Central memory CD8-positive, alpha-beta T cell (primary cell): ENCODE data around the gene C8B.

Source experiments
- ATAC-seq: fragments of 150-1000 bp; cut with Tn5 transposase; replicated peaks from 2 replicates; pipeline ENCODE4 v1.10.0; 2022; ENCODE audit warnings: mild to moderate bottlenecking, moderate FRiP score, moderate number of reproducible peaks; ENCODE audit not compliant: poor library complexity, severe bottlenecking; ENCODE audit errors: extremely low read depth
- DNase-seq, 2 donors: peaks; one replicate each; pipeline ENCODE4 v3.0.0; 2021; ENCODE audit warnings: low spot score in 2 of 2
- H3K27ac Mint-ChIP-seq: one replicate; pipeline ENCODE4 v1.8.0; 2022; ENCODE audit warnings: low read depth, mild to moderate bottlenecking, moderate library complexity, mixed read lengths
- H3K27me3 Mint-ChIP-seq: one replicate; pipeline ENCODE4 v1.8.0; 2022; ENCODE audit warnings: mixed read lengths
- H3K36me3 Mint-ChIP-seq: one replicate; pipeline ENCODE4 v1.8.0; 2022; ENCODE audit warnings: mild to moderate bottlenecking, moderate library complexity, mixed read lengths; ENCODE audit not compliant: insufficient read depth
- H3K4me1 Mint-ChIP-seq: one replicate; pipeline ENCODE4 v1.8.0; 2022; ENCODE audit warnings: mixed read lengths
- H3K4me3 Mint-ChIP-seq: one replicate; pipeline ENCODE4 v1.8.0; 2022; ENCODE audit warnings: mild to moderate bottlenecking, moderate library complexity, mixed read lengths
- H3K9me3 Mint-ChIP-seq: one replicate; pipeline ENCODE4 v1.8.0; 2022; ENCODE audit warnings: mixed read lengths

C8B gene

DNA sequence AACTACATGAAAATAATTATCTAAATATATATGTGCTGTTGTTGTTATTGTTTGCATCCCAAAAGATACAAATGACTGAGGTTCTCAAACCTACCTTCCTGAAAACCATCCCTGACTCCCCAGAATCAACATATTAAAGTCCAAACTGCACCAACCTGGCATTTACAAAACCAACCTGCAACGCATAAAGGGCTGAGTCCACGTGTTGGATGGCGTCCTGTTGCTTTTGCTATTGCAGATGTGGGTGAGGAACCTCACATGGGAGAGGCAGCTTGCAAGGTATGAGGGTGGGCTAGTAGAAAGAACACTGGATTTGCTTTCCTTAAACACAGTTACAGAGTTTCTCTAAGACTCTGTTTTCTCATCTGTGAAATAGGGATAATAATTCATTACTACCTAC, 1.5 kb upstream of the C8B start:
- Mint-ChIP-seq H3K4me3 (no peak overlapping the region), H3K36me3 (no peaks in the 10 kb centered on the region), H3K27ac (no peak overlapping the region), H3K9me3 (no peaks in the 10 kb centered on the region), H3K27me3 (no peaks in the 10 kb centered on the region), H3K4me1 (no peaks in the 10 kb centered on the region)
- DNase-seq: no peak
- ATAC-seq: no peak

DNA sequence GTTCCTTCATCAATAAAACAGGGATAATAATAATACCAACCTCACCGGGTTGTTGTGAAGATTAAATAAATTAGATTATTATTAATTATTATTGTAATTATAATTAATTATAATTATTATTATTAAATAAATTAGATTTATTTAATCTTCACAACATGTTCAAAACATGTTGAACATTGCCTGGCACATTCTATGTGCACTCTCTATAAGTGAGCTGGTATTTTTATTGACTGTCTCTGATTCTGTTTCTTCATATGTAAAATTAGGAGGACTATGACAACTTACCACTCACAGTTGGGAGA, 834 bp upstream of the C8B start:
- Mint-ChIP-seq H3K4me3 (no peak overlapping the region), H3K27ac (no peak overlapping the region), H3K27me3 (no peaks in the 10 kb centered on the region), H3K4me1 (no peaks in the 10 kb centered on the region), H3K9me3 (no peaks in the 10 kb centered on the region), H3K36me3 (no peaks in the 10 kb centered on the region)
- DNase-seq (no peak), ATAC-seq (no peak)

DNA sequence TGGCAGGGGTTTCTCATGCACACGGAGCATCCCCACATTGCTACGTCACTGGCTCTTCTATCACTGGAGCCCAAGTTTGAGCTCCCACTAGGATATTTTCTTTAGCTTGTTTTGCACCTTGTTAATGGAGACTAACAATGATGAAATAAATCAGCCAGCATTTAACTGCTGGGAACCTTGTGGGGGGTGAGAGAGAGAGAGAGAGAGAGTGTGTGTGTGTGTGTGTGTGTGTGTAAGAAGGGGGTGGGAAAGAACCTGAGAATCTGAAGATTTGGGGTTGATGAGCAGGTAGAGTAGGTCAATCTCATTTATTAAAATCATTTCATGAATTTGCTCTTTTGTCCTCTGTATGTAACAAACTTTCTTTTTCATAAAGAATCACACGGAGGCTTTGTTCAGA, 624 bp downstream of the C8B start:
- no peaks in the 10 kb centered on the region for H3K4me1 Mint-ChIP-seq
- H3K27me3 Mint-ChIP-seq: no peaks in the 10 kb centered on the region
- no peaks in the 10 kb centered on the region for H3K9me3 Mint-ChIP-seq
- H3K36me3 Mint-ChIP-seq: no peaks in the 10 kb centered on the region
- H3K4me3 Mint-ChIP-seq: no peak overlapping the region
- DNase-seq: no peak
- H3K27ac Mint-ChIP-seq: no peak overlapping the region
- no peak for ATAC-seq

DNA sequence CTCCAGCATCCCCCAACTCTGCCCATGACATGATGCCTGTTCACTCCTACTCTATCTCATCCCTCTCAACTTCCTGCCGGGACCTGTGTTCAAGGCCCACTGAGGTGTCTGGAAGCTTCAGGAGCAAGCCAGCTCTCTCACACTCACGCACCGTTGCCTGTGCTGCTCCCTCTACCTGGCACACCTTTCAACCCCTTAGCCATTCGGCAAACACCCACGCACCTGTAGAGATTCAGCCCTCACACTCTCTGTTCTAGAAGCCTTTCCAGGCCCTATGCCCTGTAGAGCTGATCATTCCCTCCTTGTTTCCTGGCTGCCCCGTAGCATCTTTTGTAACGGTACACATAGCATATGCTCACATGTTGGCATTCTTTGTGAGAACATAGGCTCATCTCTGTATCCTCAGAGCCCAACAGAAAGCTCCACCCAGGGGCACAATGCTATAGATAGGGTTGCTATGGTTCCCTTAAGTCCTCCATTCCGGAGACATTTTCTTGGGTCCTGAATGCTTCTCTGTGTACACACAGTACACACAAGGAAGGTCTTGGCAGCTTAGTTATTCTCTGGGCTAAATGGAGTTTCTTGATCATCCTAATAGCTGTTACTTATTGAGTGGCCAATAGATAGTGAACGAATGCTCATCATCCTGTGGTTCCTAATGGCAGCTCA, 1.3 kb downstream of the C8B start:
- Mint-ChIP-seq H3K36me3 (no peaks in the 10 kb centered on the region), H3K4me1 (no peaks in the 10 kb centered on the region), H3K9me3 (no peaks in the 10 kb centered on the region), H3K27me3 (no peaks in the 10 kb centered on the region), H3K27ac (no peak overlapping the region), H3K4me3 (no peak overlapping the region)
- no peak for ATAC-seq
- no peak for DNase-seq

DNA sequence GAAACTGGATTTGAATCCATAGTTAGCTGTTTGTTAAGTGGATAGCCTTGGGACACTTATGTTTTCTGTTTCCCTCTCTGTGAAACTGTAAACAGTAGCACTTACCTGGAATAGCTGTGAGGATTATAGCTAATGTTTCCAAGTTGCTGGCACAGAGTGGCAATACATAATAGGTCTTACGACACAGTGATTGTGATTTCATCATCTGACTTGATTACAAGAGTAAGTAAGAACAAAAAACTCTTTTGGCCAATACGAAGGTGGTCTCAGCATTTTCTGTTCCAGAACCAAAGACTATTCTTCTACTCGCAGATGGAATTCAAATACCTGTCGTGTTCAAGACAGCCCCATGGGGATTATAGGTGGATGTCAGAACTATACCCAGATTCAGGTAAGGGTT, 2.1 kb downstream of the C8B start:
- Mint-ChIP-seq H3K4me3 (no peak overlapping the region), H3K27me3 (no peaks in the 10 kb centered on the region), H3K4me1 (no peaks in the 10 kb centered on the region), H3K9me3 (no peaks in the 10 kb centered on the region), H3K27ac (no peak overlapping the region), H3K36me3 (no peaks in the 10 kb centered on the region)
- no peak for DNase-seq
- ATAC-seq: no peak

DNA sequence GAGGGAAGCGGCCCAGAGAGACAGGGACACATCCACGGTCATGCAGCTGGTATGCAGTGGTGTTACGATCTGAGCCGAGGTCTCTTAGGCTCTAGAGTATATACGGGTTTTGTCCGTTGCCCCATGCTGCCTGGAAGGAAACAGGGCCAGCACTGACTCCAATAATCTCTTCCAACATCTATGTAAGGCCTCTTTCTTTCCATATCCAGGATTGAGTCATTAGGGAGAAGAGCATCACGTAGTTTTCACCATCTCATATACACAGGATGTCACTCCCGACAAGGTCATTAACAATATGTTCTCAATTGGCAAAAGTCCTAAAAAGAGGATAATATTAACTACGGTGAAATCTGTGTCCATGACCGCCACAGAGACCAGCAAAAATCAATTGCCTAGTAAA, 4.4 kb downstream of the C8B start:
- Mint-ChIP-seq H3K4me1 (no peaks in the 10 kb centered on the region), H3K4me3 (no peak overlapping the region), H3K27me3 (peaks cover 12% of the 10 kb centered on the region), H3K27ac (no peak overlapping the region), H3K9me3 (no peaks in the 10 kb centered on the region), H3K36me3 (no peaks in the 10 kb centered on the region)
- no peak for ATAC-seq
- DNase-seq: no peak

DNA sequence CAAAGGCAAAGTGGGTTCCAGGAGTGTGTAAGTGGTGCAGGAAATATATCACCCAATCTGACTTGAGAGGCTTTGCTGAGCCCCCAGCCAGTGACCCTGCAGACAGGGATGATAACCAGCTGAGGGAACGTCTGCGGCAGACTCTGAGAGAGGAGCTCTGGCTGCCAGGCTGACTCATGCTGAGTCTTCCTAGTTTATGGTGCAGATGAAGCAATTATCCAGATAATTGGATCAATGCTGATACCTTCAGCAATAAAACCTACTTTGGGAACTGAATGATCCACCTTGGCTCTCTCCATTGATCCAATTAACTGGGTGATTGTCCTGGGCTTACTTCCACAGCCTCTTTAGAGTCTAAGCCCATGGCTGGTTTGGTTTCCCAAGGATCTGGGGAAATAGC, 7.3 kb downstream of the C8B start:
- DNase-seq (no peak), ATAC-seq (no peak)
- H3K27me3 Mint-ChIP-seq: peaks cover 12% of the 10 kb centered on the region
- H3K36me3 Mint-ChIP-seq: no peaks in the 10 kb centered on the region
- no peak overlapping the region for H3K4me3 Mint-ChIP-seq
- H3K27ac Mint-ChIP-seq: no peak overlapping the region
- H3K4me1 Mint-ChIP-seq: no peaks in the 10 kb centered on the region
- H3K9me3 Mint-ChIP-seq: no peaks in the 10 kb centered on the region

DNA sequence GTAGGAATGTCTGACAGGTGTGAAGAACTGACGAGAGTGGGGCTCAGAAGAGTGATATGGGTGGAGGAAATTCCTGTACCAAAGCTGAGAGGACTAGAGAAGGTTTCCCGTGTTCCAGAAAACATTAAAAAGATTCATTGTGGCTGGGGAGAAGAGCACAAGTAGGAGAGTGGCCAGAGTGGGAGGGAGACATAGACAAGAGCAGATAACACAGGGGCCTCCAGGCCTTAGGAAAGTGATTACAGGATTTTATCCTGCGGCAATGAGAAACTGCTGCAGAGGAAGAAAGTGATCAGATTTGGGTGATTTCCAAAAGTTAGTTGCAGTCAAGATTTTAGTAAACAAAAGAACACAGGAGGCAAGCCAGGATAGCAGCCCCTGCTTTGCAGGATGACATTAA, 7.9 kb downstream of the C8B start:
- no peak overlapping the region for H3K27ac Mint-ChIP-seq

DNA sequence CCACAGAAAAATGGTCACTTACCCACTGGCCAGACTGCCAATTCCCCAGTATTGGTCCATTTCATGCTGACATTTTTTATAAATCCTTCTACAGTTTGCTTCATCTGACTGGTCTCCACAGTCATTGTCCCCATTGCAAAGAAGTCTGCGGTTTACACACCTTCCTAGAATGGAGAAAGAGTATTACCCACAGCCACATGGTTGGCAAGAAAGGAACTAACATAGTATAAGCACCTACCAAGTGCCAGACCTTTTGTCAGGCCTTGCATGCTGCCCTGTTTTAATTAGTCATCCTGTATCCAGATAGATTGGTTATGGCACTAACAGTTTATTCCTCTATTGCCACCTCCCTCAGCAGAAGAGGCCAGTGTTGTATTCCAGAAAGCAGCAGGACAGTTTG, 11.2 kb downstream of the C8B start:
- no peak for DNase-seq
- Mint-ChIP-seq H3K27me3 (peaks cover 12% of the 10 kb centered on the region), H3K36me3 (no peaks in the 10 kb centered on the region), H3K9me3 (no peaks in the 10 kb centered on the region), H3K4me1 (no peaks in the 10 kb centered on the region), H3K4me3 (no peak overlapping the region), H3K27ac (no peak overlapping the region)
- no peak for ATAC-seq

More for the DNA sequence above, 7.9 kb downstream of the C8B start:
- no peaks in the 10 kb centered on the region for H3K4me1 Mint-ChIP-seq
- no peaks in the 10 kb centered on the region for H3K36me3 Mint-ChIP-seq
- no peak for ATAC-seq
- no peak overlapping the region for H3K4me3 Mint-ChIP-seq
- peaks cover 12% of the 10 kb centered on the region for H3K27me3 Mint-ChIP-seq
- no peak for DNase-seq
- H3K9me3 Mint-ChIP-seq: no peaks in the 10 kb centered on the region

DNA sequence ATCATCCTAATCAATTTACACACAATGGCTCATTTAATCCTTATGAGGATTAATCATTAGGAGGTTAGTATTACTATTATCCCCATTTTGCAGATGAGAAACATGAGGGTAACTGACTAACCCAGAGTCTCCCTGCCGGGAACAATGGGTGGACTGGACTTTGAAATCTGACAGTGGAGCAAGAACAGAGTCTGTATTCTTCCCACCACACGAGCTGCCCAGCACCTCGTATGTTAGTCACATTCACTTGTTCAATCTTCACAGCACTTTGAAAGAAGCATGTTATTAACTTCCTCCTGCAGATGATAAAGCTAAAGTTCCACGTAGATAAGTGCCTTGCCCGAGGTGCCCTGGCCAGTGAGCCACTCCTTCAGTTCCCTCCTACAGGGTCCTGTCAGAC, 12.4 kb downstream of the C8B start:
- peaks cover 12% of the 10 kb centered on the region for H3K27me3 Mint-ChIP-seq
- no peaks in the 10 kb centered on the region for H3K9me3 Mint-ChIP-seq
- H3K36me3 Mint-ChIP-seq: no peaks in the 10 kb centered on the region
- H3K4me1 Mint-ChIP-seq: no peaks in the 10 kb centered on the region
- H3K4me3 Mint-ChIP-seq: no peak overlapping the region
- DNase-seq (no peak), ATAC-seq (no peak)
- H3K27ac Mint-ChIP-seq: no peak overlapping the region

DNA sequence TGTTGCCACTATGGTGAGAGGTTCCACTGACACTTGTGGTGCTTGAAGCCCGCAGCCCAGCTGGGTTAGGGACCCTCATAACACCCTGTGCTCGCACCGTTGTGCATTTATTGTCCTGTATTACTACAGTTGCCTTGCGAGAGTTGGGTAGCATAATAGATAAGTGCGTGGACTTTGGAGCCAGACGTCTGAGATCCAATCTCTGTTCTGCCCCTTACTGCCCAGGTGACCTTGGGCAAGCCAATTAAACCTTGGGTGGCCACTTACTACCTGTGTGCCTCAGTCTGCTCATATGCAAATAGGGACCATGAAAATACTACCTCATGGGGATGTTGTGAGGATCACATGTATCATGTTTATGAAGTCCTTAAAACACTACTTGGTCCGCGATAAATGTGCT, 13.3 kb downstream of the C8B start:
- H3K4me1 Mint-ChIP-seq: no peaks in the 10 kb centered on the region
- peaks cover 4% of the 10 kb centered on the region for H3K27me3 Mint-ChIP-seq
- DNase-seq (no peak), ATAC-seq (no peak)
- H3K27ac Mint-ChIP-seq: no peak overlapping the region
- H3K9me3 Mint-ChIP-seq: no peaks in the 10 kb centered on the region
- H3K36me3 Mint-ChIP-seq: no peaks in the 10 kb centered on the region
- no peak overlapping the region for H3K4me3 Mint-ChIP-seq

DNA sequence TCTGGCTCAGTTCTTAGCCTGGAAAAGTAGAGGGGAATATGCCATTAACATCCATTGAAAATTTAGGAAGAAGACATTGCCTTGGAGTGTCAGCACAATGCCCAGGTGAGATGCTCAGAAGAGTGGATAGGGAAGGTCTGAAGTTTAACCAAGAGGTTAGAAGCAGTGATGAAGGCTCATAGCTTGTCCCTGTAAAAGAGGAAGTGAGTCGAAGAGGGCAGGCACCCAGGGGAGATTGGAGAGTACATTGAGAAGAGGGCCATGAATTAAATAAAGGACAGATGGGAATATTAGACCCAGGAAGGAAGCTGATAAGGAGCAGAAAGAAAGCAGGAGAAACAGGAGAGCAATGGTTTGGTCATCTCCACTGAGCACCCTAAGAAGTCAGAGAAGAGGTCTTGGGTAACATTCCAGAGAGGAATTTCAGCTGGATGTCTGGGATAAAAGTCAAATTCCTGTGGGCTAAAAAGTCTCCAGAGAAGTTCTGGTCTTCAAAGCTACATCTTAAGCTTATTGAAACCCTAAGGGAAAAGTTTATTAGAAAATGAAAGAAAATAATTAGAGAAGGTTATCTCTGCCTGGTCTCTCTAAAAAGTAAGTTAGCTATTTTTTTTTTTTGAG, 17.3 kb downstream of the C8B start:
- H3K36me3 Mint-ChIP-seq: no peaks in the 10 kb centered on the region
- ATAC-seq (no peak), DNase-seq (no peak)
- no peaks in the 10 kb centered on the region for H3K9me3 Mint-ChIP-seq
- H3K27ac Mint-ChIP-seq: no peak overlapping the region
- no peaks in the 10 kb centered on the region for H3K4me1 Mint-ChIP-seq
- H3K27me3 Mint-ChIP-seq: no peaks in the 10 kb centered on the region
- H3K4me3 Mint-ChIP-seq: no peak overlapping the region

DNA sequence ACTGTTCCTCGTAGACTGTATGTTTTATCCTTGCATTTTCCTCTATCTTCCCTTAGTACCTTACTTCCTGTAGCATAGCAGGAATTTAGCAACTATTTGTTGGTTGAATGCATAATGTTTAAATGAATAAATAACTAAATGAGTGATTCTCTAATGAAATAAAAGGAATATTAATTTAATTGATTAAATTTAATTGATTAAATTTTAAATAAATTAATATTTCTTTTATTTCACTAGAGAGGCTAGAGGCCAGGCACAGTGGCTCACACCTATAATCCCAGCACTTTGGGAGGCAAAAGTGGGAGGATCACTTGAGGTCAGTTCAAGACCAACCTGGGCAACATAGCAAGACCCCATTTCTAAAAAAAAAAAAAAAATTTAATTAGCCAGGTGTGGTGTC, 25.8 kb downstream of the C8B start:
- no peaks in the 10 kb centered on the region for H3K9me3 Mint-ChIP-seq
- H3K4me1 Mint-ChIP-seq: no peaks in the 10 kb centered on the region
- no peaks in the 10 kb centered on the region for H3K36me3 Mint-ChIP-seq
- no peaks in the 10 kb centered on the region for H3K27me3 Mint-ChIP-seq
- no peak overlapping the region for H3K27ac Mint-ChIP-seq
- H3K4me3 Mint-ChIP-seq: no peak overlapping the region
- ATAC-seq (no peak), DNase-seq (no peak)

DNA sequence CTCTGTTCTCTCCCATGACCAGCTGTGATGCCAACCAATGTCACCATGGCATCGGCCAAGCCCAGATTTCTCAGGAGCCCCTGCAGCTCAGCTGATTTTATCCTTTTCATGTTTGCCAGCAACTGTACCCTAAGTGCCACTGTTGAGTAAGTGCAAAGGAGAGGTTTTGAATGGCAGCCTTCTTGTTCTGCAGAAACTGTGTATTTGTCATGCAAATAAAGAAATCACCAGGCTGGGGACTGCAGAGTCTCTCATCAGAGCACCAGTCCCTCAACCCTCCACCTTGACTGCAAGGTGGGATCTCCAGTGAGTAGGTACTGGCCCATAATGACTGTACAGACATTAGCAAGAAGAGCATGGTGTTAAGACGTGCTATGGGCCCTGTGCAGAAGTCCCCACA, 26.6 kb downstream of the C8B start:
- Mint-ChIP-seq H3K27me3 (no peaks in the 10 kb centered on the region), H3K36me3 (no peaks in the 10 kb centered on the region), H3K4me1 (no peaks in the 10 kb centered on the region), H3K27ac (no peak overlapping the region), H3K9me3 (no peaks in the 10 kb centered on the region), H3K4me3 (no peak overlapping the region)
- ATAC-seq (no peak), DNase-seq (no peak)
